IPS-20b (cell line): Measurements from ENCODE around the gene SIAH1.

Experiments
- H3K27ac ChIP-seq: one replicate; pipeline ENCODE4 v1.5.1; 2013; ENCODE audit warnings: low read length
- H3K27me3 ChIP-seq: 2 replicates; pipeline ENCODE4 v1.6.1; 2013; ENCODE audit warnings: mild to moderate bottlenecking, low read length, inconsistent platforms; ENCODE audit not compliant: insufficient read depth
- H3K36me3 ChIP-seq: 2 replicates; pipeline ENCODE4 v1.6.1; 2013; ENCODE audit warnings: low read depth, mild to moderate bottlenecking, inconsistent platforms, low read length, moderate library complexity; ENCODE audit not compliant: insufficient read depth
- H3K4me1 ChIP-seq: 2 replicates; pipeline ENCODE4 v1.6.1; 2013; ENCODE audit warnings: mild to moderate bottlenecking, control low read depth, inconsistent platforms, low read length, moderate library complexity; ENCODE audit not compliant: insufficient read depth
- H3K4me3 ChIP-seq: 2 replicates; pipeline ENCODE4 v1.5.1; 2013; ENCODE audit warnings: mild to moderate bottlenecking, low read length, inconsistent platforms
- H3K9ac ChIP-seq: 2 replicates; pipeline ENCODE4 v1.6.1; 2013; ENCODE audit warnings: low read depth, mild to moderate bottlenecking, inconsistent platforms, low read length, moderate library complexity
- H3K9me3 ChIP-seq: 2 replicates; pipeline ENCODE4 v1.6.1; 2013; ENCODE audit warnings: mild to moderate bottlenecking, low read depth, low read length, inconsistent platforms; ENCODE audit not compliant: insufficient read depth

Gene SIAH1

GRCh38 chr16:48385253-48386150, at the start of gene SIAH1:
Gene SIAH1, minus strand, starts transcription at chr16:48385413. Its CDS starts 22,985 bp downstream, at chr16:48362428.
- Histone ChIP-seq H3K4me1 (peaks cover 14% of the 10 kb centered on the region), H3K9me3 (no peaks in the 10 kb centered on the region), H3K27me3 (no peaks in the 10 kb centered on the region), H3K9ac (peak within 1 kb of the TSS; percentile 92), H3K4me3 (peak within 1 kb of the TSS; percentile 88), H3K36me3 (no peaks in the 10 kb centered on the region), H3K27ac (peak within 1 kb of the TSS; percentile 98)

- H3K4me1 ChIP-seq: no peaks in the 10 kb centered on the region; the same call in 1 of the 2 replicates
- H3K9ac ChIP-seq: no peak overlapping the region
- no peak overlapping the region for H3K4me3 ChIP-seq
- no peaks in the 10 kb centered on the region for H3K9me3 ChIP-seq
- H3K36me3 ChIP-seq: no peaks in the 10 kb centered on the region
- H3K27ac ChIP-seq: no peak overlapping the region
- H3K27me3 ChIP-seq: no peaks in the 10 kb centered on the region
These were observed 49.6 kb upstream of the SIAH1 start for GRCh38 chr16:48434653-48435317.

GRCh38 chr16:48433850-48434530, 48.8 kb upstream of the SIAH1 start:
- Histone ChIP-seq H3K4me1 (no peaks in the 10 kb centered on the region; the same call in 1 of the 2 replicates), H3K9ac (no peak overlapping the region), H3K27me3 (no peaks in the 10 kb centered on the region), H3K4me3 (no peak overlapping the region), H3K27ac (no peak overlapping the region), H3K36me3 (no peaks in the 10 kb centered on the region), H3K9me3 (no peaks in the 10 kb centered on the region)

- no peaks in the 10 kb centered on the region for H3K27me3 ChIP-seq
- H3K4me1 ChIP-seq: no peaks in the 10 kb centered on the region; the same call in 1 of the 2 replicates
- H3K4me3 ChIP-seq: no peak overlapping the region
- H3K27ac ChIP-seq: no peak overlapping the region
- no peaks in the 10 kb centered on the region for H3K9me3 ChIP-seq
- no peak overlapping the region for H3K9ac ChIP-seq
- H3K36me3 ChIP-seq: no peaks in the 10 kb centered on the region
These were observed 48.1 kb upstream of the SIAH1 start for GRCh38 chr16:48433116-48433849.

GRCh38 chr16:48432136-48432535, 46.9 kb upstream of the SIAH1 start:
- H3K9ac ChIP-seq: no peak overlapping the region
- H3K4me1 ChIP-seq: no peaks in the 10 kb centered on the region; the same call in 1 of the 2 replicates
- H3K27me3 ChIP-seq: no peaks in the 10 kb centered on the region
- H3K36me3 ChIP-seq: no peaks in the 10 kb centered on the region
- H3K27ac ChIP-seq: no peak overlapping the region
- no peak overlapping the region for H3K4me3 ChIP-seq
- H3K9me3 ChIP-seq: no peaks in the 10 kb centered on the region

- H3K9ac ChIP-seq: no peak overlapping the region
These were observed 45.7 kb upstream of the SIAH1 start for GRCh38 chr16:48430890-48431289.

GRCh38 chr16:48426244-48427141, 41.3 kb upstream of the SIAH1 start:
- Histone ChIP-seq H3K36me3 (no peaks in the 10 kb centered on the region), H3K4me3 (no peak overlapping the region), H3K9me3 (no peaks in the 10 kb centered on the region), H3K9ac (no peak overlapping the region), H3K27me3 (no peaks in the 10 kb centered on the region), H3K27ac (no peak overlapping the region), H3K4me1 (no peaks in the 10 kb centered on the region)

More at GRCh38 chr16:48430890-48431289, 45.7 kb upstream of the SIAH1 start:
- no peaks in the 10 kb centered on the region; the same call in 1 of the 2 replicates for H3K4me1 ChIP-seq
- H3K9me3 ChIP-seq: no peaks in the 10 kb centered on the region
- H3K27me3 ChIP-seq: no peaks in the 10 kb centered on the region
- no peak overlapping the region for H3K4me3 ChIP-seq
- H3K27ac ChIP-seq: no peak overlapping the region
- H3K36me3 ChIP-seq: no peaks in the 10 kb centered on the region

GRCh38 chr16:48422537-48422936, 37.3 kb upstream of the SIAH1 start:
- H3K27ac ChIP-seq: no peak overlapping the region
- H3K9ac ChIP-seq: no peak overlapping the region
- no peaks in the 10 kb centered on the region for H3K4me1 ChIP-seq
- H3K36me3 ChIP-seq: no peaks in the 10 kb centered on the region
- no peaks in the 10 kb centered on the region for H3K27me3 ChIP-seq
- no peak overlapping the region for H3K4me3 ChIP-seq
- H3K9me3 ChIP-seq: no peaks in the 10 kb centered on the region

- Histone ChIP-seq H3K9me3 (no peaks in the 10 kb centered on the region), H3K4me1 (no peaks in the 10 kb centered on the region), H3K9ac (no peak overlapping the region), H3K4me3 (no peak overlapping the region), H3K27ac (no peak overlapping the region), H3K36me3 (no peaks in the 10 kb centered on the region), H3K27me3 (no peaks in the 10 kb centered on the region)
These were observed 36.5 kb upstream of the SIAH1 start for GRCh38 chr16:48421741-48422140.

GRCh38 chr16:48420437-48420836, 35.2 kb upstream of the SIAH1 start:
- H3K4me3 ChIP-seq: no peak overlapping the region
- H3K27ac ChIP-seq: no peak overlapping the region
- no peak overlapping the region for H3K9ac ChIP-seq
- H3K36me3 ChIP-seq: no peaks in the 10 kb centered on the region
- no peaks in the 10 kb centered on the region for H3K9me3 ChIP-seq
- no peaks in the 10 kb centered on the region for H3K4me1 ChIP-seq
- H3K27me3 ChIP-seq: no peaks in the 10 kb centered on the region
